ENCODE measurements around the gene CACNA1S.
A peak's percentile ranks its signal among the peaks of the same experiment; 100 is the strongest.

The CACNA1S gene

GRCh38 chr1:201112173-201112731 lies at the start of gene CACNA1S:
CACNA1S (minus strand) TSS chr1:201112426; CDS start chr1:201112339, 87 bp downstream.
- no peak for DNase-seq (ENCODE audit: low read depth in 3 of 3)

- DNase-seq (ENCODE audit: low read depth in 3 of 3), result no peak
Measured at GRCh38 chr1:201157949-201158348, 45.7 kb upstream of the CACNA1S start.

- no peak for DNase-seq (ENCODE audit: low read depth in 3 of 3)
Measured at GRCh38 chr1:201156819-201157218, 44.6 kb upstream of the CACNA1S start.

- no peak for DNase-seq (ENCODE audit: low read depth in 3 of 3)
Measured at GRCh38 chr1:201156346-201156745, 44.1 kb upstream of the CACNA1S start.

GRCh38 chr1:201155354-201155753 lies 43.1 kb upstream of the CACNA1S start:
- DNase-seq (ENCODE audit: low read depth in 3 of 3), result no peak

- DNase-seq (ENCODE audit: low read depth in 3 of 3), result peak; percentile 94 to 98 (median 97)
Measured at GRCh38 chr1:201154389-201155165, 42.4 kb upstream of the CACNA1S start, which contains the start of gene TMEM9. TMEM9 (minus strand) TSS chr1:201154474; CDS start chr1:201153923, 551 bp downstream.

- DNase-seq (ENCODE audit: low read depth in 3 of 3), result no peak
Measured at GRCh38 chr1:201153474-201154388, 41.5 kb upstream of the CACNA1S start.

GRCh38 chr1:201149400-201149799 lies 37.2 kb upstream of the CACNA1S start:
- DNase-seq (ENCODE audit: low read depth in 3 of 3), result no peak

- DNase-seq (ENCODE audit: low read depth in 3 of 3), result no peak
Measured at GRCh38 chr1:201147396-201148015, 35.3 kb upstream of the CACNA1S start.

- DNase-seq (ENCODE audit: low read depth in 3 of 3), result no peak
Measured at GRCh38 chr1:201146626-201147390, 34.6 kb upstream of the CACNA1S start.

- no peak for DNase-seq (ENCODE audit: low read depth in 3 of 3)
Measured at GRCh38 chr1:201145816-201146215, 33.6 kb upstream of the CACNA1S start.

- no peak for DNase-seq (ENCODE audit: low read depth in 3 of 3)
Measured at GRCh38 chr1:201145132-201145531, 32.9 kb upstream of the CACNA1S start.

- DNase-seq (ENCODE audit: low read depth in 3 of 3), result no peak
Measured at GRCh38 chr1:201144701-201145100, 32.5 kb upstream of the CACNA1S start.

- DNase-seq (ENCODE audit: low read depth in 3 of 3), result no peak
Measured at GRCh38 chr1:201143726-201144635, 31.8 kb upstream of the CACNA1S start.

GRCh38 chr1:201142849-201143725 lies 30.9 kb upstream of the CACNA1S start:
- no peak for DNase-seq (ENCODE audit: low read depth in 3 of 3)

- DNase-seq (ENCODE audit: low read depth in 3 of 3), result no peak
Measured at GRCh38 chr1:201142011-201142848, 30.0 kb upstream of the CACNA1S start.

GRCh38 chr1:201141418-201141817 lies 29.2 kb upstream of the CACNA1S start:
- no peak for DNase-seq (ENCODE audit: low read depth in 3 of 3)

GRCh38 chr1:201140941-201141260 lies 28.7 kb upstream of the CACNA1S start:
- no peak for DNase-seq (ENCODE audit: low read depth in 3 of 3)
